ENCODE measurements around the gene EEFSEC.

The EEFSEC gene

GRCh38 chr3:128402998-128403397 is 249.7 kb downstream of the EEFSEC start:
- no peak for DNase-seq

DNA sequence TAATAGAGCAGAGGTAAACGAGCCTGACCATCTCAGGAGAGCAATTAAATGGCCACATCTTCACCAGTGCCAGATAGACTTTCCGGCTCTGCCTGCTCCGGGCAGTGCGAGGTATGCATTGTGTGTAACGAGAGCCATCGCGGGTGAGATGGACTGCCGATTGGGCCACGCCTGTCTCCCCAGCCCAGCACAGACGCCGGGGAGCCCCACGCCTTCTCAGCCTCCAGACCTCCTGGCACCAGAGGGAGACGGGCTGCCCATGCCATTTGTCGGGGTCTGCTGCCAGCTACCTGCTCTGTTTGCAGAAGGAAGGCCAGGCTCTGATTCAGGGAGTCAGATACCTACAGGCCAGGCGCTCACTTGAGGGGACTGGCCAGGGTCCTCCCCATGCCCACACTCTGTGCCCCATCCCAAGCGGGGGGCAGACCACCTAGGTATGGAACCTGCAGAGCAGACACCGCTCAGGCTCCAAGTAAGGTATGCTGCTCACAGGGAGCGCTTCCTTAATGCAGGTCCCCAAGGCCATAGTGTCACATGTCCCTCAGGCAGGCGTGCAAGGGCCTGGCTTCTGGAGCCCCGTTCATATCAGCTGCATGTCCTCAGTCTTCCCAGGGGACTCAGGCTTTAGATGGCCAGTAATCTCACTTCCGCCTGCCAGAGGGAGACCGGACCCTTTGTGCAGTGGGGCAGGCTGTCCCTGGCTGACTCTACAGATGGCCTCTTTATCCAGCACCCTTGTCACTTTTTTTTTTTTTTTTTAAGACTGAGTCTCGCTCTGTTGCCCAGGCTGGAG is 251.2 kb downstream of the EEFSEC start:
- DNase-seq, result no peak

- DNase-seq, result no peak
Observed at GRCh38 chr3:128405554-128406277, 252.4 kb downstream of the EEFSEC start.

DNA sequence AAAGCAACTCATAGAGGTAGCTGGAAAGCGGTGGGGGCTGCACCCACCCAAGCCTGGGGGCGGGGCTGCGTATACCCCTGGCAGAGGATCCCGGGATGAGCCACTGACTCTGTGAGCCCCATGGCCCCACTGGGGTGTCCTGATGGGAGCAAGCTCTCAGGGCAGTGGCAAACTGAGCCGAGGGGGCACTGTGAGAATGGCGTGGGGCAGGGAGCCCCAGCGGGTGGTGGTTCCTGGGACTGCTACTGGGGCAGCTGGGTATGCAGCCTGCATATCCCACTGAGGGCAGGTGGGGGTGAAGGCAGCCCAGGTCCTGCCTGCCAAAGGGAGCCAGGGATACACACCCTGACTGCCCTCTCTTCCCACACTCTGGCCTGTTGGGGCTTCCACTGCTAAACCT is 254.0 kb downstream of the EEFSEC start:
- no peak for DNase-seq

DNA sequence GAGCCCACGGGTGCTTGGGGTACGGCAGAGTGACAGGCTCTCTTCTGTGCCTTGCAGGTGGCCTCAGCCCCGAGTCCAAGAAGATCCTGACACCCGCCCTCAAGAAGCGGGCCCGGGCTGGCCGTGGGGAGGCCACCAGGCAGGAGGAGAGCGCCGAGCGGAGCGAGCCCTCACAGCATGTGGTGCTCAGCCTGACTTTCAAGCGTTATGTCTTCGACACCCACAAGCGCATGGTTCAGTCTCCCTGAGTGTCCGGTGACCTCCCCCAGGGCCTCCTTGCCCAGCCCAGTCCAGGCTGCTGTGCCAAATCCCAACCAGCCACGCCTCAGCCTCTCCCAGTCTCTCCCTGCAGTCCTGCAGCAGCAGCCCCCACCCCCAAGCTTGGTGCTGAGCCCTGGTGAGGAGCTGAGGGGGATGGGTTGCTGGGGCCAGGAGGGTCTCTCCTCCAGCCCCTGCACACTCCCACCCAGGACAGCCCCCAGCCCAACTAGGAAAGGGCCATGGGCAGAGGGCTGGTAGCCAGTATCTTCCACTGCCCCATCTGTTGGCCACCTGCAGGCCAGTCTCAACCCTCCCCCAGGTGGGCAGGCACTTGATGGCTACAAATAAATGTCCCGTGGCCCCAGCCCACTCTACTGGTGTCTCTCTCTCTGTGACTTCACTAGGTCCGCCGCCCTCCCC is 254.9 kb downstream of the EEFSEC start:
- no peak for DNase-seq

GRCh38 chr3:128408693-128409623 is 255.7 kb downstream of the EEFSEC start:
- no peak for DNase-seq

- no peak for DNase-seq
Observed at GRCh38 chr3:128409624-128410581, 256.6 kb downstream of the EEFSEC start.

DNA sequence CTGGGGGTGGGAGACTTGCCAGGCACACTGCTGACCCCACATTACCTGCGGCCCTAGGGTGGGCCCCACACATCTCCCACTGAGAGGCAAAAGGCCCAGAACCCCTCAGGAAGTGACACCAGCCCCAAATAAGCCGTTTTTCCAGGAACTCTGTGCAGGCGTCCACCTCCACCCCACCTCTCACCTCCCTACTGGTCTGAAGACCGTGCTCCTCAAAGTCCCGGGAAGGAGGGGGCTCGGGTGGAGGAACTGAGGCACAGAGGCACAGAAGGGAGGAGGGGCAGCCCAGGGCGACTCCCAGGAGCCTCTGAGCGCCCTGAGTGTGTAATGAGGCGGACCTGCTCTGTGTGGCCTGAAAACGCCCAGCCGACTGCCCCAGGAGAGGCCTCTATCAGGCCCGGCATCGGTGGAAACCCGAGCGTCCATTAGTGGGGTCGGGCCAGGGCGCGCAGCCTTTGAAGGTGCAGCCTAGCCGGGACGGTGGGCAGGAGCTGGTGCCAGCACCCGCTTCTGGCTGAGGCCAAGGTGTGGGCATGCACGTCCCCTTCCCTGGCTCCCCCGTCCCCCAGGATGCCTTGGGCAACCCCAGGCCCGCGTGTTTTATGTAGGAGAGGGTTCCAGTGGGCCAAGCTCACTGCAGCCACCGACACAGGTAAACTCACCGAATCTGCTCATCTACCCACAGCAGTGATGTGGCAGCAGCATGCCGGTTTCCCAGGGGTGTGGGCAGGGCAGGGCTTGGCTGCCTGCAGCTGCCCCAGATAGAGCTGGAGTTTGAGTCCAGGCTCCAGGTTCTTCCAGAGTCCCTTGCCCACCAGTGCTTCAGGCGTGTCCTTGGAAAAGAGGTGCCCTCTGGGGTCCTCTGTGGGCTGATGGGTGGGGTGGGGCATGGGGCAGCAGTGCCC is 257.6 kb downstream of the EEFSEC start:
- DNase-seq, result no peak

GRCh38 chr3:128411574-128412064 is 258.3 kb downstream of the EEFSEC start:
- DNase-seq, result no peak

DNA sequence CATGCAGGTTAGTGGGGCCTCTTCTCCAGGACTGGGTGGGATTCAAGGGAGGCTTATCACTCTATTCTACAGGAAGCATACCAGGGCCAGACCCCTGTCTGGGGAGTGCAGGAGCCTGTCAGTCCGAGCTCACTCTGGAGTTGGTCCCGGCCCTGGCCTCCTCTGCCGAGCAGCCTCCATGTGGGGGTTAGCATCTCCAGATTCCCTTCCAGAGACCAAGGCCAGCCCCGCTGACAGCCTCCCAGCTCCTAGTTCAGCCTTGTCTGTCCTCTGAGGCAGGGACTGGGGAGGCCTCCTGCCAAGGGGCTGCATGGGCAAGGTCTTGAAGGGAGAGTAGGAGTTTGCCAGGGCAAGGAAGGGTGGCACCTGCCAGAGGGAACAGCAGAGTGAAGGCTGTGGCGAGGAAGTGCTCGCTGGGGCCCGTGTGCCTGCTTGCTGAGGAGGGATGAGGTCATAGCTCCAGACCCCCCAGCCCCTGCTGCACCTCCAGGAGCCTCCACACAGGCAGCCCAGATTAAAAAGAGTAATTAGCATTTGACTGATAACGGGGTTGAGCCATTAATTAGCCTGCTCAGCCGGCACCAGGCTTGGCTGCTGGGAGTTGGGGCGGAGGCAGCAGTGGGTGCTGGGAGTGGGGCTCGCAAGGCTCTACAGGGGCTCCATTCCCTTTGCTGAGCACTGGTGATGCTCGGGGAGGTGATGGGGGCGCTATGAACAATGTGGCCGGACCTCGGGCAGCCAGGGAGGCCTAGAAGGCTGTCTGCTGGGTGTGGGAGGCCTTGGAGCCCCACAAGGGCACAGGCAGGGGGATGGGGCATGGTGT is 259.1 kb downstream of the EEFSEC start:
- DNase-seq, result no peak

DNA sequence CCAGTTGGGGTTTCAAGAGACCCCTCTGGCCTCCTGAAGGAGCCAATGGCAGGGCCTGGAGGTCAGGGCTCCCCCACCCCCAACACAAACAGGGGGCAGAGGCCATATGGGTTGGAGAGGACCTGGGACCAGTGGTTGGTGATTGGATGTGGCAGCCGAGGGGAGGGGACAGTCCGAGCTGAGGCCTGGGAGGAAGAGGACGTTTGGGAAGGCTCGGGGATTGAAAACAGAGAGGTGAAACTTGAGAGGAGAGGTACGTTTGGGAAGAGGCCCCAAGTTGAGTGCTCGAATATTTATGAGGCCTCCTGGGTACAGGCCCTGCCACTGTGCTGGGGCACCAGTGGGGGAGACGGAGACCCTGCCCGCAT is 259.7 kb downstream of the EEFSEC start:
- no peak for DNase-seq

- DNase-seq, result no peak
Observed at GRCh38 chr3:128413413-128414205, 260.3 kb downstream of the EEFSEC start.

DNA sequence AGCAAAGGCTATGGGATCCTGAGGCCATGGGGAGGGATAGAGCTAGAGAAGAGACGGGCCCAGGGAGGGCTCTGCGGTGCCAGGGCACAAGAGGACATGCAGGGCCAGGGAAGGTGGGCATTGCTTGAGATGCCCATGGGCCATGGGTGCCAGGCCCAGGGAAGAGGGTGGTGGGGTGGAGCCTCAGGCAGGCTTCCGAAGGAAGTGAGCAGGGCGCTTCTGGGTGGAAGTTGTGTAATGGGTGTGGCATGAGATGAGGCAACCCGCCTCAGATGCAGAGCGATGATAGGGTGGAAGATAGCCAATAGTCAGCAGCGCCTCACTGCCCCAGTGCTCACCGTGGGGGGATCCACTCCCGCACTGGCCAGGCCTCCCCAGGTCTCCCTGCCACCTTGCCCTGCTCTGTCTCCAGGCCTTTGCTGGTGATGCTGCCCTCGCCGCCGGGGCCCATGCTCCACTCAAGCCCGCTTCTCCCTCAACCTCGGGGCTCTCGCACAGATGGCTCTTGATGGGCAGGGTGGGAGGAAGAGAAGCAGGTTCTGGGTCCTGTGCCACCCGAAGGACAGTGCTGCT is 262.0 kb downstream of the EEFSEC start:
- DNase-seq, result no peak

DNA sequence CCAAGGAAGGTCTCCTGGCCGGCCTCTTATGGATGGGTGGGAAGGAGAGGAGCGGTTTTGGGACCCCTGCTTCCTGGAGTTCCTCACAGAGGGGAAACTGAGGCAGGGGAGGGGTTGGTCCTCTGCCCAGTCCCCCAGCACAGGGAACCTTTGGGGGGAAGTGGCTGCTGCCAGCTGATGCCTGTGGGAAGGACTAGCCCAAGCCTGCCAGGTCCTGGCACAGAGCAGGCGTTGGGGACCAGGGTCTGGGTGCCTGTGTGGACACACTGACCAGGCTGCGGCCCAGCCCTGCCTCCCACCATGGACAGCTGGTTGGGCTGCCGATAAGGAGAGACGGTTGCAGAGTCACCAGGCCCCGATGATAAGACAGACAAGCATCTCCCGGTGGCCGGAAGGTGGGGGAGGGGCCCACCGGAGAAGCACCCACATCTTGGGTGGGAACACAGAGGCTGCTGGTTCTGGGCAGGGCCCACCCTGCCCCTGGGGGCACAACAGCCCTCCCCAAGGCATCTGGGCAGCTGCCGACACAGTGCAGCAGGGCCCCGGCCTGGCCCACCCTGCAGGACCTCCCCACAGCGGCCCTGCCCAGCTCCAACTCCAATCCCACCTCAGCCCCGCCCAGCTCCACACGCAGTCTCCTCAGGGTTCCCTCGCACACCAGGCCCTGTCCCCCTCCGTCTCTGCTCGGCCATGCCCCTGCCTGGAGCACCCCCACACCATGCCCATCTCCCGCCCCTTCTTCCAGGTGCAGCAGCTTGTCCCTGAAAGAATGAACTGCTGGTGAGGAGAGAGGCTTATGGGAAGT is 262.7 kb downstream of the EEFSEC start:
- no peak for DNase-seq

GRCh38 chr3:128416578-128417211 is 263.4 kb downstream of the EEFSEC start:
- DNase-seq, result no peak

- DNase-seq, result no peak
Observed at GRCh38 chr3:128418900-128419299, 265.6 kb downstream of the EEFSEC start.

DNA sequence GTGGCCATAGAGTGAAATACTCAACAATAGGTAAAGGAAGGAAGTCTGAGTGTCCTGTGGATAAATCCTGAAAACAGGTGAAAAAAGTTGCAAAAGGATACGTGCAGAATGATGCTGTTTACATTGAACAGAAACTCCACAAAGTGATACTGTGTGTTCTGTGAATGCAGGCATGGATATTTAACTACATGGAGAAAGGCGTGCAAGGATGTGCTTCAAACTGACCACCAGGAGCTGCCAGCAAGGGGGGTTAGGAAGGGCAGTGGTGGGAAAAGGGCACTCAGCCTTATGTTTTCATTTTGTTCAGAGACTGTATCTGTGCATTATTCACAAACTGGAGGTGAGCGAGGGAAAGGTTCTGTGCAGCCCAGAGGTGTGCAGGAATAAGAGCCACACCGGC is 266.0 kb downstream of the EEFSEC start:
- DNase-seq, result no peak

All from KG1 (cell line).